HEK293 (cell line): Measurements from ENCODE around the gene COA3.

ENCODE experiments used
- CTCF ChIA-PET: fragments of 350-600 bp; formaldehyde crosslinking; extraction: SDS; loops from one replicate; lab custom pipeline; 2021; ENCODE audit warnings: antibody characterized with exemption; lab: Yijun Ruan, JAX
- POLR2A ChIA-PET: fragments of 300-600 bp; formaldehyde crosslinking; extraction: SDS; loops from one replicate; lab custom pipeline; 2020; ENCODE audit warnings: antibody characterized with exemption, inconsistent platforms; lab: Yijun Ruan, JAX
- H3K27ac ChIP-seq: fragments of 200-500 bp; sonication (Bioruptor generic); 2 replicates; pipeline ENCODE4 v1.5.1; 2014; ENCODE audit warnings: low read depth, low read length, control low read depth, inconsistent platforms; ENCODE audit errors: extremely low read depth
- H3K36me3 ChIP-seq, 2 experiments: fragments of 200-500 bp in 1 of 2; sonication (Bioruptor generic) in 1 of 2; 1 replicate in 1 of 2; 2 replicates in 1 of 2; pipeline ENCODE4 v1.5.1; 2014 to 2017; ENCODE audit warnings: inconsistent platforms in 2 of 2, low read length in 2 of 2; ENCODE audit not compliant: control insufficient read depth in 2 of 2, insufficient read depth in 1 of 2
- H3K4me1 ChIP-seq: fragments of 200-500 bp; sonication (Bioruptor generic); 2 replicates; pipeline ENCODE4 v1.5.1; 2014; ENCODE audit warnings: mild to moderate bottlenecking, low read length, inconsistent platforms; ENCODE audit not compliant: control insufficient read depth, insufficient read depth
- H3K4me3 ChIP-seq: 2 replicates; pipeline ENCODE4 v1.5.1; 2011; ENCODE audit warnings: low read depth, mild to moderate bottlenecking, control low read depth, low read length, moderate library complexity
- H3K9me3 ChIP-seq: fragments of 200-500 bp; sonication (Bioruptor generic); 2 replicates; pipeline ENCODE4 v1.5.1; 2014; ENCODE audit warnings: low read depth, low read length, inconsistent platforms; ENCODE audit not compliant: control insufficient read depth, insufficient read depth
- BCL6B ChIP-seq: fragments of 450-650 bp; formaldehyde crosslinking; IDR thresholded peaks from 2 replicates; pipeline ENCODE4 v1.5.1; 2017; ENCODE audit warnings: missing biosample characterization, missing genetic modification characterization
- KLF16 ChIP-seq: fragments of 450-650 bp; formaldehyde crosslinking; IDR thresholded peaks from 2 replicates; pipeline ENCODE4 v1.5.1; 2017; ENCODE audit warnings: missing biosample characterization, missing genetic modification characterization
- PATZ1 ChIP-seq: fragments of 450-650 bp; formaldehyde crosslinking; IDR thresholded peaks from 2 replicates; pipeline ENCODE4 v1.5.1; 2016; ENCODE audit warnings: missing biosample characterization, missing genetic modification characterization
- PRDM10 ChIP-seq: fragments of 450-650 bp; formaldehyde crosslinking; IDR thresholded peaks from 2 replicates; pipeline ENCODE4 v1.5.1; 2016; ENCODE audit warnings: missing biosample characterization, missing genetic modification characterization
- ZBTB10 ChIP-seq: fragments of 450-650 bp; formaldehyde crosslinking; IDR thresholded peaks from 2 replicates; pipeline ENCODE4 v1.5.1; 2016; ENCODE audit warnings: missing biosample characterization, missing genetic modification characterization
- ZNF114 ChIP-seq: fragments of 450-650 bp; formaldehyde crosslinking; IDR thresholded peaks from 2 replicates; pipeline ENCODE4 v1.5.0; 2017; ENCODE audit warnings: missing biosample characterization, missing genetic modification characterization
- ZNF121 ChIP-seq: fragments of 450-650 bp; formaldehyde crosslinking; IDR thresholded peaks from 2 replicates; pipeline ENCODE4 v1.5.1; 2016; ENCODE audit warnings: missing biosample characterization, missing genetic modification characterization
- ZNF155 ChIP-seq: fragments of 450-650 bp; formaldehyde crosslinking; IDR thresholded peaks from 2 replicates; pipeline ENCODE4 v1.5.1; 2016; ENCODE audit warnings: missing biosample characterization, missing genetic modification characterization
- ZNF341 ChIP-seq: fragments of 450-650 bp; formaldehyde crosslinking; IDR thresholded peaks from 2 replicates; pipeline ENCODE4; 2016; ENCODE audit warnings: low read depth, missing biosample characterization, missing genetic modification characterization
- ZNF391 ChIP-seq: fragments of 450-650 bp; formaldehyde crosslinking; IDR thresholded peaks from 2 replicates; pipeline ENCODE4 v1.5.1; 2016; ENCODE audit warnings: low read depth, missing biosample characterization, missing genetic modification characterization, borderline replicate concordance
- ZNF433 ChIP-seq: fragments of 450-650 bp; formaldehyde crosslinking; IDR thresholded peaks from 2 replicates; pipeline ENCODE4 v1.5.1; 2016; ENCODE audit warnings: missing biosample characterization, missing genetic modification characterization, low read depth
- ZNF48 ChIP-seq: fragments of 450-650 bp; formaldehyde crosslinking; IDR thresholded peaks from 2 replicates; pipeline ENCODE4 v1.5.1; 2016; ENCODE audit warnings: missing biosample characterization, missing genetic modification characterization
- ZNF514 ChIP-seq: fragments of 450-650 bp; formaldehyde crosslinking; IDR thresholded peaks from 2 replicates; pipeline ENCODE4 v1.5.1; 2016; ENCODE audit warnings: missing biosample characterization, missing genetic modification characterization
- ZNF558 ChIP-seq: fragments of 450-650 bp; formaldehyde crosslinking; IDR thresholded peaks from 2 replicates; pipeline ENCODE4 v1.5.1; 2016; ENCODE audit warnings: missing biosample characterization, missing genetic modification characterization
- ZNF660 ChIP-seq: fragments of 450-650 bp; IDR thresholded peaks from 2 replicates; pipeline ENCODE4 v1.5.1; 2018; ENCODE audit warnings: missing biosample characterization, mild to moderate bottlenecking, missing genetic modification characterization
- ZNF704 ChIP-seq: fragments of 450-650 bp; formaldehyde crosslinking; IDR thresholded peaks from 2 replicates; pipeline ENCODE4 v1.5.1; 2016; ENCODE audit warnings: missing biosample characterization, missing genetic modification characterization
- ZNF776 ChIP-seq: fragments of 450-650 bp; formaldehyde crosslinking; IDR thresholded peaks from 2 replicates; pipeline ENCODE4 v1.5.0; 2017; ENCODE audit warnings: missing biosample characterization, missing genetic modification characterization, borderline replicate concordance
- ZSCAN16 ChIP-seq: fragments of 450-650 bp; formaldehyde crosslinking; IDR thresholded peaks from 2 replicates; pipeline ENCODE4 v1.5.1; 2016; ENCODE audit warnings: missing biosample characterization, missing genetic modification characterization

The COA3 gene

GRCh38 chr17:42832213-42832933 lies 33.9 kb upstream of the COA3 start:
- Histone ChIP-seq H3K9me3 (no peaks in the 10 kb centered on the region), H3K4me3 (peak overlapping the region; percentile 86), H3K27ac (peak overlapping the region; percentile 83), H3K4me1 (peaks cover 5% of the 10 kb centered on the region), H3K36me3 (peaks cover 28% of the 10 kb centered on the region in 2 experiments)
- TF ChIP-seq ZNF776 (tag by site-specific recombination) (no peak), ZNF121 (tag by site-specific recombination) (no peak), BCL6B (no peak), ZNF660 (tag by site-specific recombination) (no peak), ZNF391 (no peak), ZNF514 (no peak), ZSCAN16 (tag by site-specific recombination) (no peak), KLF16 (tag by site-specific recombination) (no peak), ZNF558 (no peak), ZNF341 (tag by site-specific recombination) (no peak)
- ChIA-PET POLR2A (interaction anchor here (0.6 to 3.3 kb wide), 10 partner anchors 8 to 265 kb away, joined by 3 to 35 read pairs (median 7); partner anchors contain the start of genes AOC2, BECN1 and RPL27), CTCF (interaction anchor here (0.7 to 6.4 kb wide), 9 partner anchors 10 to 648 kb away, joined by 3 to 52 read pairs (median 4); partner anchors contain the start of genes AOC2 and BECN1)

GRCh38 chr17:42830971-42831370 lies 32.5 kb upstream of the COA3 start:
- POLR2A ChIA-PET, result interaction anchor here (0.6 kb wide), 1 partner anchor 993 kb away, joined by 4 read pairs; no protein-coding TSS in a partner anchor
- peaks cover 5% of the 10 kb centered on the region for H3K4me1 ChIP-seq

More at GRCh38 chr17:42830971-42831370, 32.5 kb upstream of the COA3 start:
- Histone ChIP-seq H3K36me3 (peaks cover 16 to 17% of the 10 kb centered on the region in 2 experiments), H3K27ac (no peak overlapping the region), H3K9me3 (no peaks in the 10 kb centered on the region), H3K4me3 (no peak overlapping the region)
- no peak for TF ChIP-seq ZBTB10 (tag by site-specific recombination)
- TF ChIP-seq ZNF155 (tag by site-specific recombination), result no peak
- no peak for TF ChIP-seq PRDM10 (tag by site-specific recombination)
- TF ChIP-seq ZNF114, result no peak
- no peak for TF ChIP-seq ZNF48 (tag by site-specific recombination)
- TF ChIP-seq ZNF704 (tag by site-specific recombination), result no peak
- TF ChIP-seq ZNF433, result no peak
- TF ChIP-seq PATZ1 (tag by site-specific recombination), result no peak
- CTCF ChIA-PET, result interaction anchor here (0.7 to 6.4 kb wide), 5 partner anchors 9 to 255 kb away, joined by 3 to 52 read pairs (median 3); partner anchors contain the start of gene BECN1
